HFF-Myc (cell line): ENCODE data around the gene GM2A.
"Not testable (repeated sequence)": the region's sequence is repeated elsewhere in the genome, so short reads cannot be mapped to it uniquely, and the experiment has no call there.

Experiments
- DNase-seq: peaks from one replicate; pipeline ENCODE4 v3.0.0-alpha.2; 2011; ENCODE audit warnings: low read depth; ENCODE audit errors: extremely low read depth
- H3K4me3 ChIP-seq: replicated peaks from 2 replicates; pipeline ENCODE4 v1.5.1; 2011; ENCODE audit warnings: low read depth, mild to moderate bottlenecking, control low read depth, low read length
- CTCF ChIP-seq: IDR thresholded peaks from 2 replicates; pipeline ENCODE4 v1.5.1; 2012; ENCODE audit warnings: mild to moderate bottlenecking, low read depth, low read length, control low read depth; ENCODE audit errors: missing control alignments

Gene GM2A

GRCh38 chr5:151234476-151235238 is 18.3 kb upstream of the GM2A start:
- TF ChIP-seq CTCF = no peak
- no peak overlapping the region for H3K4me3 ChIP-seq
- DNase-seq = peak; percentile 38

GRCh38 chr5:151235239-151235571 is 17.8 kb upstream of the GM2A start:
- not testable (repeated sequence) for H3K4me3 ChIP-seq, DNase-seq

- no peak overlapping the region for H3K4me3 ChIP-seq
- TF ChIP-seq CTCF = no peak
- DNase-seq = no peak
These were observed 16.1 kb upstream of the GM2A start for GRCh38 chr5:151236888-151237287.

GRCh38 chr5:151237685-151238084 is 15.3 kb upstream of the GM2A start:
- DNase-seq = no peak

GRCh38 chr5:151238303-151238741 is 14.7 kb upstream of the GM2A start:
- no peak overlapping the region for H3K4me3 ChIP-seq
- DNase-seq = no peak
- no peak for TF ChIP-seq CTCF

More at GRCh38 chr5:151237685-151238084, 15.3 kb upstream of the GM2A start:
- no peak for TF ChIP-seq CTCF
- no peak overlapping the region for H3K4me3 ChIP-seq

- 0 out of 2 replicates have a peak overlapping the region, but pooled peaks have one; percentile 15 for H3K4me3 ChIP-seq
- DNase-seq = no peak
- peak; percentile 80 for TF ChIP-seq CTCF
These were observed 13.6 kb upstream of the GM2A start for GRCh38 chr5:151239237-151239861.

- not testable (repeated sequence) for H3K4me3 ChIP-seq
These were observed 12.6 kb upstream of the GM2A start for GRCh38 chr5:151240268-151240835.

More at GRCh38 chr5:151240268-151240835, 12.6 kb upstream of the GM2A start:
- DNase-seq = not testable (repeated sequence)
